H1 (cell line): ENCODE data around the gene CST1. TPM values are rescaled to one million over a fixed set of nuclear protein-coding genes. Genes with fewer than 3 reads are reported as not detected.

Experiments used
- CTCF ChIA-PET: fragments of 300-600 bp; sonication (Branson Sonifier 250); formaldehyde crosslinking; loops from one replicate; lab custom pipeline; 2021; ENCODE audit not compliant: partially characterized antibody; lab: Charles Lee
- POLR2A ChIA-PET: fragments of 300-600 bp; sonication (Branson Sonifier 250); formaldehyde crosslinking; loops from one replicate; lab custom pipeline; 2021; ENCODE audit warnings: inconsistent platforms; ENCODE audit not compliant: partially characterized antibody; lab: Charles Lee
- DNase-seq, 2 experiments: peaks; one replicate each; pipeline versions ENCODE4 v3.0.0 to v3.0.0-alpha.2; 2010 to 2022; ENCODE audit warnings: low spot score in 2 of 2, low read depth in 1 of 2, mixed read lengths in 1 of 2
- FAIRE-seq: peaks from 2 replicates; lab custom pipeline; 2011; peaks lifted over from hg19 to GRCh38; lab: Jason Lieb, UNC
- H2AFZ ChIP-seq: 2 replicates; pipeline ENCODE4 v1.8.1; 2012; ENCODE audit warnings: low read length, inconsistent platforms
- H2AK5ac ChIP-seq: 2 replicates; pipeline ENCODE4 v1.6.1; 2013; ENCODE audit warnings: low read depth, low read length
- H2BK120ac ChIP-seq: replicated peaks from 2 replicates; pipeline ENCODE3; 2013; ENCODE audit warnings: low read depth, low read length, inconsistent platforms
- H2BK12ac ChIP-seq: 2 replicates; pipeline ENCODE4 v1.6.1; 2013; ENCODE audit warnings: low read depth, low read length
- H2BK15ac ChIP-seq: 2 replicates; pipeline ENCODE4 v1.6.1; 2013; ENCODE audit warnings: low read length
- H2BK20ac ChIP-seq: 2 replicates; pipeline ENCODE4 v1.6.1; 2013; ENCODE audit warnings: low read length
- H2BK5ac ChIP-seq: 2 replicates; pipeline ENCODE4 v1.6.1; 2013; ENCODE audit warnings: low read depth, low read length
- H3K14ac ChIP-seq: 2 replicates; pipeline ENCODE4 v1.6.1; 2013; ENCODE audit warnings: inconsistent platforms; ENCODE audit not compliant: insufficient read length
- H3K18ac ChIP-seq: 2 replicates; pipeline ENCODE4 v1.6.1; 2013; ENCODE audit warnings: low read length; ENCODE audit errors: extremely low read depth
- H3K23ac ChIP-seq: 2 replicates; pipeline ENCODE4 v1.6.1; 2013; ENCODE audit warnings: inconsistent platforms; ENCODE audit not compliant: insufficient read length
- H3K23me2 ChIP-seq: 2 replicates; pipeline ENCODE4 v1.6.1; 2013; ENCODE audit warnings: low read depth, low read length
- H3K27ac ChIP-seq: 2 replicates; pipeline ENCODE4 v1.6.1; 2011; ENCODE audit warnings: low read depth, low read length, inconsistent platforms
- H3K27me3 ChIP-seq, 4 experiments: replicated peaks in 1 of 4; 1 replicate in 1 of 4; 2 replicates in 3 of 4; pipeline versions ENCODE4 v1.6.1 to v1.8.1; 2011 to 2013; ENCODE audit warnings: low read length in 3 of 4, mild to moderate bottlenecking in 3 of 4, inconsistent platforms in 2 of 4, mixed read lengths in 2 of 4, moderate library complexity in 1 of 4; ENCODE audit not compliant: control insufficient read depth in 3 of 4, insufficient read depth in 3 of 4; ENCODE audit errors: extremely low read depth in 1 of 4
- H3K36me3 ChIP-seq, 4 experiments: 2 replicates each; pipeline versions ENCODE4 v1.6.1 to v1.8.1; 2011 to 2013; ENCODE audit warnings: mild to moderate bottlenecking in 4 of 4, low read length in 3 of 4, moderate library complexity in 2 of 4, control low read depth in 1 of 4, inconsistent platforms in 1 of 4; ENCODE audit not compliant: insufficient read depth in 4 of 4, control insufficient read depth in 2 of 4
- H3K4ac ChIP-seq: replicated peaks from 2 replicates; pipeline ENCODE3; 2013; ENCODE audit warnings: low read length, low read depth, mixed read lengths, inconsistent platforms; ENCODE audit not compliant: insufficient read length
- H3K4me1 ChIP-seq, 4 experiments: replicated peaks in 1 of 4; 1 replicate in 1 of 4; 2 replicates in 3 of 4; pipeline versions ENCODE4 v1.6.1 to v1.8.1; 2011 to 2013; ENCODE audit warnings: low read length in 3 of 4, inconsistent platforms in 2 of 4, mixed read lengths in 1 of 4; ENCODE audit not compliant: insufficient read depth in 4 of 4, control insufficient read depth in 3 of 4
- H3K4me2 ChIP-seq, 2 experiments: 2 replicates each; pipeline versions ENCODE4 v1.6.1 to v1.8.1; 2011 to 2013; ENCODE audit warnings: low read depth in 2 of 2, low read length in 2 of 2, control low read depth in 1 of 2, inconsistent platforms in 1 of 2, mild to moderate bottlenecking in 1 of 2; ENCODE audit not compliant: insufficient read depth in 1 of 2
- H3K4me3 ChIP-seq, 4 experiments: fragments of 200-600, 300-600 bp in 1 of 4; sonication (generic), shearing (Covaris generic), sonication (Bioruptor Twin) in 1 of 4; 2 replicates each; pipeline versions ENCODE4 v1.5.1 to v1.8.1; 2011 to 2016; ENCODE audit warnings: low read length in 4 of 4, low read depth in 3 of 4, control low read depth in 2 of 4, inconsistent platforms in 2 of 4, mild to moderate bottlenecking in 2 of 4, mixed read lengths in 1 of 4, moderate library complexity in 1 of 4; ENCODE audit not compliant: insufficient read depth in 2 of 4; ENCODE audit errors: extremely low read depth in 1 of 4
- H3K56ac ChIP-seq: replicated peaks from 2 replicates; pipeline ENCODE3; 2013; ENCODE audit warnings: low read depth, mild to moderate bottlenecking, mixed read lengths, low read length, inconsistent platforms; ENCODE audit not compliant: insufficient read length
- H3K79me1 ChIP-seq: 2 replicates; pipeline ENCODE4 v1.6.1; 2013; ENCODE audit warnings: low read depth, low read length, control low read depth
- H3K79me2 ChIP-seq, 2 experiments: 2 replicates each; pipeline versions ENCODE4 v1.6.1 to v1.8.1; 2012 to 2013; ENCODE audit warnings: low read length in 2 of 2, mild to moderate bottlenecking in 2 of 2, inconsistent platforms in 1 of 2; ENCODE audit not compliant: insufficient read depth in 2 of 2, control insufficient read depth in 1 of 2
- H3K9ac ChIP-seq, 4 experiments: replicated peaks in 1 of 4; 1 replicate in 1 of 4; 2 replicates in 3 of 4; pipeline versions ENCODE4 v1.6.1 to v1.8.1; 2011 to 2013; ENCODE audit warnings: low read depth in 3 of 4, low read length in 3 of 4, control low read depth in 2 of 4, mild to moderate bottlenecking in 2 of 4, moderate library complexity in 2 of 4, inconsistent platforms in 1 of 4; ENCODE audit errors: extremely low read depth in 1 of 4
- H3K9me3 ChIP-seq, 2 experiments: 2 replicates each; pipeline versions ENCODE4 v1.6.1 to v1.8.1; 2012 to 2013; ENCODE audit warnings: mild to moderate bottlenecking in 2 of 2, moderate library complexity in 2 of 2, control low read depth in 1 of 2, inconsistent platforms in 1 of 2, low read depth in 1 of 2, low read length in 1 of 2, mixed read lengths in 1 of 2; ENCODE audit not compliant: insufficient read depth in 2 of 2
- H4K20me1 ChIP-seq, 2 experiments: replicated peaks in 1 of 2; 2 replicates each; pipeline versions ENCODE3 to v1.8.1; 2011 to 2013; ENCODE audit warnings: inconsistent platforms in 2 of 2, low read length in 2 of 2, mild to moderate bottlenecking in 1 of 2; ENCODE audit not compliant: insufficient read depth in 2 of 2, control insufficient read depth in 1 of 2
- H4K5ac ChIP-seq: 2 replicates; pipeline ENCODE4 v1.6.1; 2013; ENCODE audit warnings: low read length, low read depth, mixed read lengths, inconsistent platforms; ENCODE audit not compliant: insufficient read length
- H4K8ac ChIP-seq: 2 replicates; pipeline ENCODE4 v1.8.0; 2013; ENCODE audit warnings: mild to moderate bottlenecking, moderate library complexity, low read length, inconsistent platforms; ENCODE audit not compliant: insufficient read depth; ENCODE audit errors: extremely low read depth
- H4K91ac ChIP-seq: replicated peaks from 2 replicates; pipeline ENCODE3; 2013; ENCODE audit warnings: low read length, mixed read lengths, inconsistent platforms; ENCODE audit not compliant: insufficient read length
- ATF2 ChIP-seq: IDR thresholded peaks from 2 replicates; pipeline ENCODE4 v1.6.1; 2012; ENCODE audit warnings: low read length, inconsistent platforms
- BCL11A ChIP-seq, 2 experiments: IDR thresholded peaks; one replicate each; pipeline ENCODE4 v1.6.1; 2011; ENCODE audit warnings: low read depth in 2 of 2, low read length in 2 of 2, mild to moderate bottlenecking in 2 of 2
- CREB1 ChIP-seq: IDR thresholded peaks from 2 replicates; pipeline ENCODE4 v1.6.1; 2012; ENCODE audit warnings: inconsistent platforms
- EZH2 ChIP-seq: fragments of 200-600 bp; sonication (generic); IDR thresholded peaks from 2 replicates; pipeline ENCODE4 v1.7.1; 2012; ENCODE audit warnings: low read depth, mild to moderate bottlenecking, moderate library complexity, low read length, inconsistent platforms; ENCODE audit not compliant: severe bottlenecking
- HDAC2 ChIP-seq, 2 experiments: fragments of 300-600 bp in 1 of 2; sonication (generic) in 1 of 2; IDR thresholded peaks; 2 replicates each; pipeline ENCODE4 v1.6.1; 2011 to 2012; ENCODE audit warnings: low read depth in 2 of 2, low read length in 2 of 2, mild to moderate bottlenecking in 2 of 2, moderate library complexity in 2 of 2, borderline replicate concordance in 1 of 2, inconsistent platforms in 1 of 2
- HDAC6 ChIP-seq: IDR thresholded peaks from one replicate; pipeline ENCODE4 v1.7.1; 2012; ENCODE audit warnings: low read depth, mild to moderate bottlenecking, inconsistent platforms, low read length, moderate library complexity
- NANOG ChIP-seq: IDR thresholded peaks from 2 replicates; pipeline ENCODE4 v1.6.1; 2011; ENCODE audit warnings: low read length, low read depth, mild to moderate bottlenecking, inconsistent platforms; ENCODE audit not compliant: insufficient read depth, poor library complexity, severe bottlenecking
- SP1 ChIP-seq: IDR thresholded peaks from 2 replicates; pipeline ENCODE4 v1.6.1; 2011; ENCODE audit warnings: low read depth, low read length
- SP2 ChIP-seq: IDR thresholded peaks from 2 replicates; pipeline ENCODE4 v1.6.1; 2012; ENCODE audit warnings: mild to moderate bottlenecking, low read length, inconsistent platforms
- SRF ChIP-seq: IDR thresholded peaks from 2 replicates; pipeline ENCODE4 v1.6.1; 2011; ENCODE audit warnings: mild to moderate bottlenecking, low read depth, low read length, moderate library complexity
- TAF7 ChIP-seq: optimal IDR thresholded peaks from 2 replicates; pipeline ENCODE3; 2011; ENCODE audit warnings: low read depth, mild to moderate bottlenecking, inconsistent platforms, low read length, moderate library complexity, borderline replicate concordance
- TEAD4 ChIP-seq: IDR thresholded peaks from 2 replicates; pipeline ENCODE4 v1.6.1; 2012; ENCODE audit warnings: low read depth, low read length, inconsistent platforms, mixed read lengths
- ZNF274 ChIP-seq: IDR thresholded peaks from 2 replicates; pipeline ENCODE4 v1.7.0; 2012; ENCODE audit warnings: low read length, borderline replicate concordance; ENCODE audit errors: extremely low read depth
- WGBS, 2 experiments: shearing (Covaris generic) in 1 of 2; methylation state at CpG; one replicate each; pipeline versions ENCODE4 v1.1.6 to v1.1.7; 2013 to 2015; ENCODE audit warnings: low lambda C conversion rate in 2 of 2, mixed read lengths in 2 of 2, inconsistent platforms in 1 of 2, low coverage in 1 of 2, missing lambda C conversion rate in 1 of 2; ENCODE audit not compliant: insufficient replicate concordance in 2 of 2, insufficient coverage in 1 of 2, insufficient read length in 1 of 2; ENCODE audit errors: extremely low coverage in 1 of 2, missing lambda C conversion rate in 1 of 2; 5-methylcytosine and 5-hydroxymethylcytosine counted together
- polyA plus RNA-seq, 7 experiments: library from polyadenylated mRNA; depleted of rRNA in 3 of 7; stranded (reverse) in 5 of 7; unstranded in 2 of 7; fragments of >200 nt in 5 of 7; fragments of 200-250 nt in 2 of 7; gene quantifications; 1 replicate in 5 of 7; 2 replicates in 1 of 7; 4 replicates in 1 of 7; pipeline versions ENCODE4 v1.2.1 to v1.2.3, GENCODE V29; 2011 to 2013; ENCODE audit warnings: missing spikeins in 2 of 7, mixed read lengths in 2 of 7
- total RNA-seq: library from RNA; stranded (reverse); fragmentation: NEBNext Ultra II Directional; extraction: Animal tissue kit (Norgen Biotek cat#: 25700); gene quantifications from 2 replicates; pipeline ENCODE4 v1.2.1, GENCODE V29; 2021

Gene CST1
- total and polyA plus RNA-seq, 2 of the 8 experiments (the other 6 are each of a cell fraction or from before 2014, with no cell fraction given), result 2.3 to 2.9 TPM

GRCh38 chr20:23753589-23753988 is 2.9 kb upstream of the CST1 start:
- H3K4me3 ChIP-seq, result no peak overlapping the region
- TF ChIP-seq SP1 (no peak), TEAD4 (no peak), TAF7 (no peak), SP2 (no peak), HDAC2 (IDR thresholded peaks at IDR 0.05; ENCODE audit: borderline replicate concordance in 1 of 2, low read depth in 2 of 2, low read length in 2 of 2) (no peak), ZNF274 (no peak), SRF (no peak), ATF2 (no peak), CREB1 (no peak), HDAC6 (no peak), NANOG (no peak), BCL11A (IDR thresholded peaks at IDR 0.05; ENCODE audit: low read depth in 2 of 2, low read length in 2 of 2) (no peak), EZH2 (no peak)

More at GRCh38 chr20:23753589-23753988, 2.9 kb upstream of the CST1 start:
- no peak overlapping the region for H3K56ac ChIP-seq
- H3K18ac ChIP-seq, result no peak overlapping the region
- peaks cover 0 to 3% (median 0%) of the 10 kb centered on the region in 4 experiments; a peak in 2 of 7 replicates for H3K4me1 ChIP-seq
- no peak overlapping the region for H3K4ac ChIP-seq
- no peak overlapping the region for H2BK15ac ChIP-seq
- H3K23me2 ChIP-seq, result no peaks in the 10 kb centered on the region
- H4K20me1 ChIP-seq, result peaks cover 0 to 2% of the 10 kb centered on the region in 2 experiments
- WGBS, 2 experiments, result 84% methylated on average over 2 of the region's 2 CpGs; no CpG with 5 or more reads in 1 of the 2 experiments
- no peak overlapping the region for H4K8ac ChIP-seq
- H3K79me2 ChIP-seq, result no peaks in the 10 kb centered on the region
- H4K91ac ChIP-seq, result no peak overlapping the region
- H2BK12ac ChIP-seq, result no peak overlapping the region
- no peak overlapping the region for H3K23ac ChIP-seq
- no peak overlapping the region for H4K5ac ChIP-seq
- no peaks in the 10 kb centered on the region for H3K79me1 ChIP-seq
- H3K9ac ChIP-seq, result no peak overlapping the region
- CTCF ChIA-PET, result no interaction called here
- no peaks in the 10 kb centered on the region for H3K9me3 ChIP-seq
- H3K14ac ChIP-seq, result no peak overlapping the region
- FAIRE-seq (no peak), DNase-seq (no peak)
- H2BK5ac ChIP-seq, result no peak overlapping the region
- H3K27me3 ChIP-seq, result peaks cover 25 to 54% (median 42%) of the 10 kb centered on the region in 4 experiments
- no peak overlapping the region for H2BK120ac ChIP-seq
- H3K27ac ChIP-seq, result no peak overlapping the region
- no peak overlapping the region for H2BK20ac ChIP-seq
- POLR2A ChIA-PET, result no interaction called here
- no peaks in the 10 kb centered on the region for H3K36me3 ChIP-seq
- H2AFZ ChIP-seq, result no peak overlapping the region
- no peak overlapping the region for H2AK5ac ChIP-seq
- no peak overlapping the region for H3K4me2 ChIP-seq
